SIG-M5 treated with dmso at 0.1 percent for 504 hours (cell line): ENCODE measurements around the gene EYA2.

Source experiments
- DNase-seq: peaks from one replicate; lab custom pipeline; 2025; ENCODE audit not compliant: unreplicated experiment; lab: John Stamatoyannopoulos, UW

Gene EYA2

DNA sequence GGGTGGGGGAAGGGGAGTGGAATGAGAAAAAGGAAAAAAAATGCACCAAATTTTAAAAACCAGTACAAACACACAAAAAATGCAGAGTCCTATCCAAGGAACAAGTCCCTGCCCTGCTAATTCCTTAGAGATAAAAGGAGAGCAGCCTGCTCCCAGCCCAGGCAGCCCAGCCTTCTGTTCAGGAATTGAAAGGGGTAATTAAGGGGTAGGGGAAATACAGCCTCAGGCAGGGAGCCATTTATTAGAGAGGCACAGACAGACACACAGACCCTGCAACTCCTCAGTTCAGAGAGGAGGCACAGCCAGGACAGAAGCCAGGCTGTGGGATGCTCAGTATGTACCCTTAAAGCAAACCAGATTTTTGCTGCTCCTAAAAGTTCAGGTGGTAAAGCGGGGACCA is 137.2 kb downstream of the EYA2 start:
- DNase-seq, result no peak

DNA sequence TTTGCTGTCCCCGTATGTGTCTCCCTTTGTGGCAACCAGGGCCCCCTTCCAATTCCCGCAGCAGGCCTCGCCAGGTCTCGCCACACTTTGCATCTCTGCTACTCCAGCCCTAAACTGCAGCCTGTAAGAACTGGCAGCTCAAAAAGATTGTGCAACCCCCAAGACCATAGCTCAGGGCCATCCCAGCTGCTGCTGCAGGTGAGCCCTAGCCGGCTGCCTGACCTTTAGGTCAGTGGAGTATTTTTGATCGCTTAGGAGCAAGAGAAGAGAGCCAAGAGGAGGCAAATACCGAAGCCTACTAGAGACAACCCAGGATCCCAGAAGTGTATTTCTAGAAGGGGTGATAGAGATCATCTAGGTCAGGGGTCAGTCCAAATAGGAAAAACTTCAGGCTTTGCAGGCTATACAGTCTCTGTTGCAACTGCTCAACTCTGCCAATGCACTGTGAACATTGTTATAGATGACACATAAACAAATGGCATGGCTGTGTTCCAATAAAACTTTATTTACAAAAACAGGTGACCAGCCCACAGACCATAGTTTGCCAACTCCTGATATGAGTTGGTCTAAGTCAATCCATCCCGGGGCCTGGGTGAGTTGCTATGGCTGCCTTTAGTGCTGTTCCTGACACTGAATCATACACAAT is 138.4 kb downstream of the EYA2 start:
- no peak for DNase-seq

DNA sequence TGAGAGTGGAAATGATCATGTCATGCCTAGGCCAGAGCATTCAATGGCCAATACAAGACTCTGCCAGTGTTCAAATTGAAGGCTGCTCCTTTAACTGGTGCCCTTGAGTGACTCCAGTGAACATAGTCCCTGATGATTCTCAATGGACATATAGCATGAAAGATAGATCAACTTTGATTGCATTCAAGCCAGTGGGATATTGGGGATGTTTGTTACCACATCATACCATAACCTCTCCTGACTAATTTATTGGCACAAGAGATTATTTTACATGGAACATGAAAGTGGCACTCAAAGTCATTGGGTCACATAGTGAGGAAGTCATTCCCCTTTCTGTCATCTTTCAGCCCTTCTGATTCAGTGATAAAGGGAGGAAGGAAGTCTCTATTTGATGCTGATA is 139.0 kb downstream of the EYA2 start:
- no peak for DNase-seq

DNA sequence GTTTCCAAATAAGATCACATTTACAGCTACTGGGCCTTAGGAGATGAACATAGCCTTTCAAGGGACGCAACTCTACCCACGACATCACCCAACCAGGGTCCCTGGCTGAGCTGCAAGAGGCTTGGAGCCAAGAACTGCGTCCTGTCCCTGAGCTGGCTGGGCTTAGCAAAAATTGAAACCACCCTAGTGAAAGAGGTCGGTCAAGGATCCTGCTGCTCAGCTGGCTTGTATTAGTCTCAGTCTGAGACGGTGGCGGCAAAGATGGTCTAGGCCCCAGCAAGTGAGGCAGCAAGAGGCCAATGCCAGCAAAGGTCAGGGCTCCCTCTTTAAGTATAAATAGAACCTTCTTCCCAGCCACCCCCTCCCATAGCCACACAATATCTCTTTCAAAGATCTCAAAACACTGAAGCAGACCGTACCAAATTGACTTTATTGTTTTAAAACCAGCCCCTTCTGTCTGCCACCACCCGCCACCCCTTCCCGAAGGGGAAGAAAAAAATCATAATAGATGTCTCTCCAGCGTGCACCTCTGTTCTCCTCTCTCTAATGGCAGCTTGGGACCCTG is 140.5 kb downstream of the EYA2 start:
- DNase-seq, result no peak

DNA sequence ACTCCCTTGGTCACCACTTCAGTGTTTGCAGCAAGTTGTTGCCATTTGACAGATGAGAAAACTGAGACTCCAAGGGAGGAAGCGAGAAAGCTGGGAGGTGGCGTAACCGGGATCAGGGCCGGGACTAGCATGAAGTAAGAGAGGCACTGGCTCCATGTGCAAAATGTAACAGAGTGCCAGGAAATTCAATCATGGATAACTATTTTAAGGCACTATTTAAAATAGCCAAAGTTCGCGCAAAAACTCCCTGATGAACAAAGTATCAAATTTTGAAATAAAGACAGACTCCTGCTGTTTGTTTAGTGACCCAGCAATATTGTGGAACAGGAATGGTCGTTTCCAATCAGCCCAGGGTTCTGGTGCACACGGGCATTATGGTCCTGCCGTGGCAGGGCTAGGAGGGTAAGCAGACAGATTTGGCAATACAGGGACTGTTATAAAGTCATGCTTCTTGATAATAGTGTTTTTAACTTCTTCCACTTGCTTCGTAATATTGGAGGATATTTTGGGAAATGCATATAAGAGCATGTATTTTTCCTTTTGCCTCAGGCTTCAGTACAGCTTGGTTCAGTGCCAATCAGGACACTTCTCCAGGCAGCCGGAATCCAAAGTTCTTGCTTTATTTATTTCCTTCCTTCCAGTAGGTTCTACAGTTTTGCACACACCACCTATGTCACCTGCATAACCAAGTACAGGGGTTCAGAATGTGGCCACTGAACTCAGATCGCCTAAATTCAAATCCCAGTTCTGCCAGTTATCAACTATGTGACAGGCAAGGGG is 141.6 kb downstream of the EYA2 start:
- DNase-seq, result no peak

DNA sequence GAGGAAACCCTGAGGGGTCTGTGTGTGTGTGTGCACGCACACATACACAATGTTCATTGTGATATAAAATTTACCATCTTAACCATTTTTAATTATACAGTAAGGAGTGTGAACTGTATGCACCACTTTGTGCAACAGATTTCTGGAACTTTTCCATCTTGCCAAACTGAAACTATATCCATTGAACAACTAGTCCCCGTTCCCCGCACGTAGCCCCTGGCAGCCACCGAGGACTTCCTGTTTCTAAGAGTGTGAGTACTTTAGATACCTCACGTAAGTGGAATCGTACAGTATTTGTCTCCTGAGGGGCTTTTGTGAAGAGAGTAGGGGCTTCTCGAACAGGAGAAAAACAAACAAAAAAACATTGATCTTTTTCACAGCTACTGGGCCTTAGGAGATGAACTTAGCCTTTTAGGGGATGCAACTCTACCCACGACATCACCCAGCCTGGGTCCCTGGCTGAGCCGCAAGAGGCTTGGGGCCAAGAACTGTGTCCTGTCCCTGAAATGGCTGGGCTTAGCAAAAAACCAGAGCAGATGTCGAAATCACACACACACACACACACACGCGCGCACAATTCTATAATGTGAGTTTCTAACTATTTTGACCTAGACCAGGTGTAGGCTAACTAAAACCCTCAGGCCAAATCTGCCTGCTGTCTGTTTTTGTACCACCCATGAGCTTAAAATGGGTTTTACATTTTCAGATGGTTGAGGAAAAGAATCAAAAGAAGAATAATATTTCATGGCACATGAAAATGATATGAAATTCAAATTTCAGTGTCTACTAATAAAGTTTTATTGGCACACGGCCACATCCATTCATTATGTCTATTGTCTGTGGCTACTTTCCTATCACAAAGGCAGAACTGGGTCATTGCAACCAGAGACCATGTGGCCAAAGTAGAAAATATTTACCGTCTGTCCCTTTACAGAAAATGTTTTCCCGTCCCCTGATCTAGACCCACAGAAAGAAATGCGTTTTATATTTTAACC is 144.2 kb downstream of the EYA2 start:
- DNase-seq, result no peak

DNA sequence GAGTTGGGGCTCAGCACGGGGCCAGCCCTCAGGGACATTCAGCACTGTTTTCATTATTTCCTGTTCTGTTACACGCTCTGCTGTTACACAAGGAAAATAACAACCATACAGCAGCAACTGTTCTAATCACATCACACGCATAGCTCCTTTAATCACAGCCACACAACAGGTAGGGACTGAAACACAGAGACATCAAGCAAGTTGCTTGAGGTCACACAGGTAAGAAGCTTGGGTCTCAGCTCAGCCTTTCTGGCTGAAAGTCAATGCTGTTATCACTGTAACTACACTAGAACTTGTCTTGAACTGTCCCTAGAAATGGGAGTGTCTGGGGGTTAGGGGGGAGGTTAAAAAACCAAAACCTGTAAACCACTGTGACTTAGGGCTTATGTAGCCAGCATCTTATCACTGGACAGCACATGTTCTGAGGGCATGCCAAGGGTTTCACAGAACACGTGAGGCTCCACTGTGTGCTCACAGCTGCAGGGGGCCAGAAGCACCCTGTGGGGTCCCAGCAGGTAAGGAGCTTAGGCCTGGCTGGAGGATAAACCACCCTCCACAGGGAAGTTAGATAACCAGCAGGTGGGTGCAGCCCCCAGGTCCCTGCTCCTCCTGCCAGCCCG is 146.0 kb downstream of the EYA2 start:
- no peak for DNase-seq

DNA sequence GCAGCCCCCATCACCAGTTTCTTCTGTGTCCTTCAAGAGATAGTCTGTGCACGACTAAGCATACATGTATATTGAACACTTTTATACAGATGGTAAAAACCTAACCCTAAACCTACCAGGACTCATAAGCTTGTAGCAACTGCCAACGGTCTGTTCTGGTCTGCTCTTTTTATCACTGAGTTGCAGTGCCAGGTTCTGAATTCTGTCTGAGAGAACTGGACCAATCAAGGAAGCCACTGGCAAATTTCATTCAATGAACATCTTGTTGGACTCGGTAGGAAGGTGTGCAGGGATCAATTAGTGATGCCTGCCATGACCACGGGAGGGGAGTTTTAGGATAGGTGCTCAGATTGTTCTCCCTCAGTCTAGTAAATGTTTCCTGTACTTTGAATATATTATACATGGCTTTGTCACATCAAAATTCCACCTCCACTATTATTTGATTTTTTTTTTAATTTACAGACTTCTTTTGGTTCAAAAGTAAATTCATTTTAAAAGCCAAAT is 146.8 kb downstream of the EYA2 start:
- no peak for DNase-seq

DNA sequence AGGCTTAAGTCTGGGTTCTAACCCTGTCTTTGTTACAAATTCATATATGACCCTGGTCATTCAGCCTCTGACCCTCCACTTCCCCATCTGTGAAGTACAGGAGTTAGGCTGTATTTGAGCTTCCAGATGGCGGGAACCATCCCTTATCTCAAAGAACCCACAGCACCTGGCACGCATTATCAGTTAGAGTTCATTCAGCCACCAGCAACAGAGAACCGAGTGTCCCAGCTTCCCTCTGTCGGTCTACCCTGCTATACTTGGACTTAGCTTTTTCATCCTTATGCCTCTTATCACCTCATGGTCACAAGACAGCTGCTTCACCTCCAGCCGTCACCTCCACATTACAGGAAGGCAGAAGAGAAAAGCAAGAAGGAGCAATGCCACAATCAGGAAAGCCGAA is 147.8 kb downstream of the EYA2 start:
- DNase-seq, result no peak

DNA sequence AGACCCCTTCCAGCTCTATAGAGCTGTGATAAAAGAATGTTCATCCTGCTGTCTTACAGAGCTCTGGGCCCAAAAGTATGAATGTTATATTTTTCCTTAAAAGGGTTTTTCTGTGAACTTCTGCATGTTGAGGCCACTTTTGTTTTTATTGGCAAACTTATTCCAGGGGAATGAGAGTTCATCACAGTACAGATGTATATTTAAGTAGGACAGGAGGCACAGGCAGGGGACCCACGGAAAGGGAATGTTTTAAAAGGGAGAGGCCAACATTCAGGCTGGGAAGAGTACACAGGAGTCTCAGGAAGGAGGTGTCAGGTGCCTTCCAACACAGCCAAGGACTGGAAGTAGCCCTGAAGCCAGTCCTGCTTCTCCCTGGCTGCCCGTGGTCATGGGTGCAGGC is 148.4 kb downstream of the EYA2 start:
- no peak for DNase-seq

DNA sequence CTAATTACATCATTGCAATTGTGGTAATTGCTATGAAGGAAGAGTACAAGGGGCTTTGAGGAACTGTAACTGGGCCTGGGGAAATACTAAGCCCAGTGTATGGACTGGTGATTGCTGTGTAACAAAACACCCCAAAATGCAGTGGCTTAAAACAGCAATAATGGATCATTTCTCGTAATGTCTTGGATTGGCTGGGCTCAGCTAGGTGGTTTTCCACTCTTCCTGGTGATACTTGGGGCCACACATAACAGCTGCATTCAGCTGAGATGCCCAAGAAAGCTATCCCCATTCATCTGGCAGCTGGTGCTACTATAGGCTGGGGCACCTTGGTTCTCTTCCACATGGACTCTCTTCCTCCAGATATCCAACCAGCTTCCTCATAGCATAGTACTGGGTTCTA is 150.3 kb downstream of the EYA2 start:
- DNase-seq, result no peak

DNA sequence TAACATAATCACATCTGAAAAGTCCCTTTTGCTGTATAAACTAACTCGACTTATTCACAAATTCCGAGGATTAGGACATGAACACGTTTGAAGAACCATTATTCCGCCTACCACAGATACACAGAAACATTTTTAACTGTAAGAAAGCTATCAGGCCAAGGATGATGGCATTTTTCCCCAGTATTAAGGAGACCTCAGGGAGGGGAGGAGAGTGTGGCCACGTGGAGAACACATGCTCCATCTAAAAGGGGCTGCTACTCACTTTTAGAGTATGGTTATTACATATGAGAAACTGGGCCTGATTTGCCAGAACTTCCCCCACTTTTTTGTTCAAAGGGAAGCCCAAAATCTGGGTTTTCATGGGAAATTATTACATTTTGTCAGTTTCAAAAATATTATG is 153.4 kb downstream of the EYA2 start:
- DNase-seq, result no peak

DNA sequence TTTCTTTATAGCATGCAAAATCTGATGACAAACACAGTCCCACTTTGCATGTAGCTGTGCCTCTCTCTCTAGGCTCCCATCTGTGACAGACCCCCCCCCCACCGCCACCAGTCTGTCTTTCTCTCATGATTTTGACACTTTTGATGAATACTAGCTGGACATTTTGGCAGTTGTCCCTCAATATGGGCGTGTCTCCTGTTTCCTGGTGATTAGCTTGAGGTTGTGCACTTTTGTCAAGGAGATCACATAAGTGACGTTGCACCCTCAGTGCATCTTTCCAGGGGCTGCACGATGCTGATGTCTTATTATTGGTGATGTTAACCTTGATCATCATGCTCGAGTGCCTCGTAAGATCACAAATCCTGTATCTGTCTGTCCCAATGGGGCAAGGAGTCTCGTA is 155.1 kb downstream of the EYA2 start:
- no peak for DNase-seq

DNA sequence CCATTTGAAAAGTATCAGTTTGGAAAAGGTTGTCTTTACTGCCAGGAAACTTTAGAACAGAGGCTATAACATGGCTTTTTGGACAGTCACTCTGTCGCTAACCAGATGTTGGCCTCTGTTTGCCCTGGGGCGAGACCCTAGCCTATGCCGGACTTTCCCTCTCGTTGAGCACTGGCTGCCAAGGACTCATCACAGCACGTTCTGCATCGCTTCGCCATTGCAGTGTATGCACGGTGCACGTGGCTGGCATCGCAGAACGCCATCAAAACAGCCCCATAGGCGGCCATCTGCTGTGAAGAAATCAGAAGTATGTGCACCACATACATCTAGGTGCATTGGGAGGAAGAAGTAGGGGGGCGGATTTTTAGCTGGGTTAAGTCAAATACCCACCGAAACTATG is 156.4 kb downstream of the EYA2 start:
- DNase-seq, result no peak

DNA sequence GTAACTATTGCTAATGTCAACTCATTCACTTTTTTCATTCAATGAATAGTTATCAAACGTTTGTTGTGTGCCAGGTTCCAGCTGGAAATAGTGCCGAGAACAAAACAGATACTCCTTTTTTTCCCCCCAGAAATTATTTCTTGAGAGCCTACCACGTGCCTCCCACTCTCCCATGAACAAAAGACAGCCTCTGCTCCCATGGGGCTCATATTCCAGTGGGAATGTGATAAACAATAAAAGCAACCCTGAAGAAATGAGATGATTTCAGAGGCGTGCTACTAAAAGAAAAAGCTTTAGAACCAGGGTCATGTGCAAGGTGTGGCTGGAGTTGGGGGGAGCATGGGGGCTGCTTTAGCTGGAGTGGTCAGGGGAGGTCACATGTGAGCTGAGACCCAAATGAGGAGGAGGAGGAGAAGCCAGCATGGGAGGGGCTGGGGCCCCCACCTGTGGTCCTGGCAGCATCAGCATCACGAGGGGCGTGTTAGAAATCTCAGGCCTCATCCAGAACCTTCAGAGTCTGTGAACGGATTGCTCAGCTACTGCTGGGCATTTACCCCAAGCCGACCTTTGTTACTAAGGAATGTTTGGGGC is 157.4 kb downstream of the EYA2 start:
- no peak for DNase-seq

DNA sequence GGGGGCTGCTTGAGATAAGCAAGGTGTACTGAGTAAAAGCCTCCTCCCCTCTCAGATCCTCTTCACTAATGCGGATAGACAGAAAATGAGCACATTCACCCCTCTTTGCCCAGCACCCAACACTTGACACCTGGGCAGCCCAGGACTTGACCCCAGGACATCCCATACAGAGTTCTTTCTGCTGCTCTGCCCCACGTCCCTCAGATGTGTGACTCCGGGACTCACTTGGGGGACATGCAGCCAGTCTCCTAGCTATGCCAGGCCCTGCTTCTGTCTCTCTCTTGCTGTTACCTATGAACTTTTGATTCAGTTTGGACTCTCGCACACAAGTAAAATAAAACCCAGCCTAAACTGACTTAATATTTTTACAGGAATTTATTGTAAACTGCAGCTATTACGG is 159.9 kb downstream of the EYA2 start:
- no peak for DNase-seq

DNA sequence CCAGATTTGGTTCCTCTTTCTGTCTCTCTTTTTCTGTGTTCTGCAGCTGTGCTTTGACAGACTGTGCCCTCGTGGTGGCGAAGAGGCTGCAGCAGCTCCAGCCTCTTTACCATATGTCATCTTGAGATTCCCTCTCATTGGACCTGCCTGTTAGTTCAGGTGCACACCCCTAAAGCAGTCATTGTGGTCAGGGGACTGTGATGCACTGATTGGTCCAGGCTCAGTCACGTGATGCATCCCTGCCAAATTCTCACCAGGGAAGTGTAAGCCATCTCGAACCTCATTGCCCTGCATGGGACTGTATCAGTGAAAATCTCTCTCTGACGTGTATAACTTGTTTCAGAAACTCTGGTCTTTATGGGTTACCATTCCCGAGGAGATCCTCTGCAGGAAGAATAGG is 160.3 kb downstream of the EYA2 start:
- no peak for DNase-seq

DNA sequence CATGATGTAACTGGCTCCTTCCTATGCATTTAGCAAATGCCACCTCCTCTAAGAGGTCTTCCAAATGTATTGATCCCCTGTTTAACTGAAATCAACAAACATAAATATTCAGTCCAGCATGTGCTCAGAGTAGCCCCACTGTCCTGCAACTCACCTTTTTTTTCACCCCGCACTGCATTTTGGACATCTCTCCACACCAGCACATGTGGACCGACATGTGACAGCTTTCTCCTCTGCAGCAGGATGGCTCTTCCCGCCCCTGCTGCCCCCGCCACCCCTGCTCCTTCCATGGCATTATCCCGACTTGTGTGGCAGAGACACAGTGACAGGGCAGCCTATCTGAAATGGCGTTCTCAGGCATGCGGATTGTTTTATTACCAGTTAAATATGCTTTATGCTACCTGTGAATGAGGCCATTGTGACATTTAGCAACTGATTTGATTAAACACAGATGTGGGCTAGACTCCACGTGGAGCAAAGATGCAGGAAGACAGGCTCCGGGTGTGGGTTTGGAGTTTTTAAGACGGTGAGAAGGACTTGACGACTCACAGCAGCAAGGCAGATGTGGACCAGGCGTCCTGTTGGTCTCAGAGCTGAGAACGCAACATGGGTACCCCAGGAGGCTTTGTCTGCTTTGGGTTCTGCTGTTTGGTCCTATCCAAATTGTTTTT is 161.2 kb downstream of the EYA2 start:
- DNase-seq, result no peak

DNA sequence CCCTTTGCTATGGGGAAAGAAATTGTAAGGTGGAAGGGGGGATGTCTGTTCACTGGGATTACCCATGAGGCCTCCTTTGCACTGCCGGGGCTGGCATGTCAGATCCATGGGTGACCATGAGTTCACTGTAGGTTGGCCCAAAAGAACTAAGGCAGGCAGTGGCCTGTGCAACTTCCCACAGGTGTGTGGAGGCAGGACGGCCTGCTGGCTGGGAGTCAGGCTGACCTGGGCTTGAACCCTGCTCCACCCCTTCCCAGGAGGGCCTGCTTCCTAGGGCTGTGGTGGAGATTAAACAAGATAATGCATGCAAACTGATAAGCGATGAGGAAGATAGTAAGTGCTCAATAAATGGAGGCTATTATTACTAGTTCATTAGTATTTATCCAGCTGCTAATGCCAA is 163.0 kb downstream of the EYA2 start:
- no peak for DNase-seq

DNA sequence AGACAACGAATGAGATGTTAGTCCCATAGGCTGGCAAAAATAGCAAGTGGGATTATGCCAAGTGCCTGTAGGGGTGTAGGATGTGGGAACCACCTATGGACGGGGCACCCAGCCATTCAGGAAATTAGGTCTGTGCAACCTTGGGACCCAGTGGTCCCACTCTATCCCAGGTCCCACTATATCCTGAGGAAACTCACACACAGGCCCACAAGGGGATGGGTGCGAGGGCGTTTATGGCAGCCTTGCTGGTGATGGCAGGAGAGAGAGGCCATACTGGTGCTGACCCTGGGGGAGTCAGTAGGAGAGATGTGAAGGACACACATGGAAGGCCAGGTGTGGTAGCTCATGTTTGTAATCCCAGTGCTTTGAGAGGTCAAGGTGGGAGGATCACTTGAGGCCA is 163.6 kb downstream of the EYA2 start:
- no peak for DNase-seq
